ENCODE data around the gene PRKRA. TPM values are rescaled to one million over a fixed set of nuclear protein-coding genes. Genes with fewer than 3 reads are reported as not detected.

PRKRA gene
- total and polyA plus RNA-seq, 9 of the 15 experiments (the other 6 are each of a cell fraction or from before 2014, with no cell fraction given): 14.1 to 78.1 (median 52.3) TPM

DNA sequence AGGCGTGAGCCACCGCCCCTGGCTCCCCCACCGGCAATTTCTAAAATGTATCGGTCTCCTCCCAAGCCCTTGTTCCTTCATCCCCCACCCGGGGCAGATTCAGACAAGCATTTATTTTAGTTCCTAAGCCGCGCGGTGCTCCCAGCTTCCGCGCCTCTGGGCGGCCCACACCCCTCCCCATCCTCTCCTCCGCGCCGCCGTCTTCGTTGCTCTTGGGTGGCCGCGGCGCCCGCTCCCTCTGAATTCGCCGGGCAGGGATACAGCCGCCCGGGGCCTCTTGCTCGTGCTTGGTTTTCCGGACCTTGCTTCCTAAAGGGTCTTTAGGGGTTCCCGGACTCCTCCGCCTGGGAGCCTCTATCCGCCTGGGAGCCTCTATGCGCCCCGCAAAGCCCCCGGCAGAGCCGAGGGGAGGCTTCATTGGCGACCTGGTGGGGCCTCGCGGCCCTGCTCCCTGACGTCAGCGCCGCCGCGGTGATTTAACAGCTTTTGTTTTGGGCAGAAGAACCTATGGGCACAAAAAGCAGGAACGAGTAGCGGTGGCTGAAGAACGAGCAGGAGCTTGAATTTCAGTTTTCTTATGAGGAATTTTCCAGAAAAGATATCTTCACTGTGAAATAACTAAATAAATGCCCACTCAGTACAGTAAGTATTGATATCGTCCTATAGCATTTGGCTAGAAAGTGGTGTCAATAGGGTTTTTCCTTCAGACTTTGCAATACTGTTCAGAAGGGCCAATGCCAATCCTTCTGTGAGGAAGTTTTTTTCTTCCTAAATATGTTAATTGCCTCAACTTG is 37.3 kb downstream of the PRKRA start (continued):
- no peak for TF ChIP-seq GTF3C2 (IDR thresholded peaks at IDR 0.05; ENCODE audit: borderline replicate concordance, extremely low read depth, insufficient read length)
- no peak for TF ChIP-seq FOSL1 (tag; conservative IDR thresholded peaks at IDR 0.05)
- peak; percentile 24; the same call in 1 of the 2 replicates for TF ChIP-seq ZNF644 (tag; IDR thresholded peaks at IDR 0.05; ENCODE audit: low read depth)
- TF ChIP-seq ZNF584 (CRISPR knock-in tag; IDR thresholded peaks at IDR 0.05; ENCODE audit: low read depth): 0 out of 2 replicates have a peak, but pooled peaks have one; percentile 3
- no peak for TF ChIP-seq ZMIZ1 (IDR thresholded peaks at IDR 0.05; ENCODE audit: low read depth in 2 of 2, low read length in 2 of 2)
- no peak for TF ChIP-seq ZNF146 (CRISPR knock-in tag; IDR thresholded peaks at IDR 0.05; ENCODE audit: unreplicated experiment)
- no peak for TF ChIP-seq ZNF707 (CRISPR knock-in tag; conservative IDR thresholded peaks at IDR 0.05)
- 0 out of 2 replicates have a peak, but pooled peaks have one; percentile 14 for TF ChIP-seq ZNF224 (CRISPR knock-in tag; IDR thresholded peaks at IDR 0.05)
- TF ChIP-seq PHF8 (IDR thresholded peaks at IDR 0.05; ENCODE audit: borderline replicate concordance, low read length): peak; percentile 72; the same call in 1 of the 2 replicates
- peak; percentile 38 for TF ChIP-seq HNRNPLL (IDR thresholded peaks at IDR 0.05; ENCODE audit: low read depth, low read length, poor library complexity, severe bottlenecking)
- TF ChIP-seq GTF2E2 (tag; IDR thresholded peaks at IDR 0.05): 0 out of 2 replicates have a peak, but pooled peaks have one; percentile 13
- TF ChIP-seq, protein P1, sequence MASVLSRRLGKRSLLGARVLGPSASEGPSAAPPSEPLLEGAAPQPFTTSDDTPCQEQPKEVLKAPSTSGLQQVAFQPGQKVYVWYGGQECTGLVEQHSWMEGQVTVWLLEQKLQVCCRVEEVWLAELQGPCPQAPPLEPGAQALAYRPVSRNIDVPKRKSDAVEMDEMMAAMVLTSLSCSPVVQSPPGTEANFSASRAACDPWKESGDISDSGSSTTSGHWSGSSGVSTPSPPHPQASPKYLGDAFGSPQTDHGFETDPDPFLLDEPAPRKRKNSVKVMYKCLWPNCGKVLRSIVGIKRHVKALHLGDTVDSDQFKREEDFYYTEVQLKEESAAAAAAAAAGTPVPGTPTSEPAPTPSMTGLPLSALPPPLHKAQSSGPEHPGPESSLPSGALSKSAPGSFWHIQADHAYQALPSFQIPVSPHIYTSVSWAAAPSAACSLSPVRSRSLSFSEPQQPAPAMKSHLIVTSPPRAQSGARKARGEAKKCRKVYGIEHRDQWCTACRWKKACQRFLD (CRISPR knock-in tag; IDR thresholded peaks at IDR 0.05): 0 out of 2 replicates have a peak, but pooled peaks have one; percentile 22
- TF ChIP-seq FOXK1 (CRISPR knock-in tag; IDR thresholded peaks at IDR 0.05; ENCODE audit: borderline replicate concordance): no peak
- no peak for TF ChIP-seq ZNF232 (CRISPR knock-in tag; IDR thresholded peaks at IDR 0.05)
- no peak for TF ChIP-seq GABPB1 (CRISPR knock-in tag; IDR thresholded peaks at IDR 0.05)
- TF ChIP-seq ZKSCAN8 (CRISPR knock-in tag; IDR thresholded peaks at IDR 0.05): no peak; the same call in 1 of the 2 replicates
- TF ChIP-seq DPF2 (IDR thresholded peaks at IDR 0.05): no peak

All from K562 (cell line).